Keratinocyte (primary cell): ENCODE results near the gene MTHFR. TPM values are rescaled to one million over a fixed set of nuclear protein-coding genes. Genes with fewer than 3 reads are reported as not detected.

Source experiments
- DNase-seq: peaks from one replicate; pipeline ENCODE4 v3.0.0-alpha.2; 2011; ENCODE audit warnings: low read depth, missing footprints, low spot score
- FAIRE-seq: peaks from 2 replicates; lab custom pipeline; 2011; peaks lifted over from hg19 to GRCh38; lab: Jason Lieb, UNC
- H2AFZ ChIP-seq: 2 replicates; pipeline ENCODE4 v1.6.0; 2012; ENCODE audit warnings: low read length, control low read depth, inconsistent platforms; ENCODE audit not compliant: control insufficient read depth
- H3K27ac ChIP-seq: 2 replicates; pipeline ENCODE4 v1.5.1; 2011; ENCODE audit warnings: low read length; ENCODE audit not compliant: control insufficient read depth, insufficient read depth
- H3K27me3 ChIP-seq: 3 replicates; pipeline ENCODE4 v1.6.0; 2011; ENCODE audit warnings: low read length; ENCODE audit not compliant: control insufficient read depth, insufficient read depth; ENCODE audit errors: extremely low read depth
- H3K36me3 ChIP-seq, 2 experiments: 2 replicates in 1 of 2; 3 replicates in 1 of 2; pipeline ENCODE4 v1.5.1; 2011; ENCODE audit warnings: low read length in 2 of 2, mild to moderate bottlenecking in 1 of 2; ENCODE audit not compliant: control insufficient read depth in 2 of 2, insufficient read depth in 2 of 2; ENCODE audit errors: extremely low read depth in 1 of 2
- H3K4me1 ChIP-seq: 3 replicates; pipeline ENCODE4 v1.5.1; 2011; ENCODE audit warnings: low read length; ENCODE audit not compliant: control insufficient read depth, insufficient read depth; ENCODE audit errors: extremely low read depth
- H3K4me2 ChIP-seq: 3 replicates; pipeline ENCODE4 v1.6.0; 2011; ENCODE audit warnings: low read depth, low read length; ENCODE audit not compliant: control insufficient read depth, insufficient read depth; ENCODE audit errors: extremely low read depth
- H3K4me3 ChIP-seq, 3 experiments: fragments of 200-600 bp in 1 of 3; sonication (generic) in 1 of 3; 2 replicates in 2 of 3; 3 replicates in 1 of 3; pipeline ENCODE4 v1.5.1; 2011 to 2016; ENCODE audit warnings: low read length in 3 of 3, mild to moderate bottlenecking in 3 of 3, control low read depth in 2 of 3, inconsistent platforms in 1 of 3, low read depth in 1 of 3, mixed read lengths in 1 of 3, mixed run types in 1 of 3, moderate library complexity in 1 of 3; ENCODE audit not compliant: control insufficient read depth in 2 of 3, insufficient read depth in 2 of 3; ENCODE audit errors: extremely low read depth in 1 of 3
- H3K79me2 ChIP-seq: 2 replicates; pipeline ENCODE4 v1.6.0; 2012; ENCODE audit warnings: low read length; ENCODE audit not compliant: control insufficient read depth, insufficient read depth
- H3K9ac ChIP-seq: 3 replicates; pipeline ENCODE4 v1.6.0; 2011; ENCODE audit warnings: low read length; ENCODE audit not compliant: control insufficient read depth, insufficient read depth; ENCODE audit errors: extremely low read depth
- H3K9me1 ChIP-seq: 3 replicates; pipeline ENCODE4 v1.6.0; 2011; ENCODE audit warnings: low read length; ENCODE audit not compliant: control insufficient read depth, insufficient read depth; ENCODE audit errors: extremely low read depth
- H3K9me3 ChIP-seq: 2 replicates; pipeline ENCODE4 v1.5.1; 2012; ENCODE audit warnings: low read depth, low read length; ENCODE audit not compliant: control insufficient read depth
- H4K20me1 ChIP-seq: 3 replicates; pipeline ENCODE4 v1.6.0; 2011; ENCODE audit warnings: low read length; ENCODE audit not compliant: control insufficient read depth, insufficient read depth; ENCODE audit errors: extremely low read depth
- EZH2 ChIP-seq: IDR thresholded peaks from one replicate; pipeline ENCODE4 v1.6.1; 2012; ENCODE audit warnings: inconsistent platforms, mild to moderate bottlenecking, low read length, moderate library complexity
- dilution Hi-C: fragments of 300-500 bp; cut with MboI; formaldehyde crosslinking; loops from one replicate; pipeline ENCODE4 v1.7.0; 2020; ENCODE audit warnings: low sequenced_read_pairs; ENCODE audit not compliant: extremely low pct_ligation_motif_present
- polyA plus RNA-seq, 5 experiments: library from polyadenylated mRNA; depleted of rRNA in 3 of 5; stranded (reverse) in 3 of 5; stranded (forward) in 1 of 5; unstranded in 1 of 5; fragments of >200 nt; gene quantifications; 1 replicate in 1 of 5; 2 replicates in 3 of 5; 3 replicates in 1 of 5; pipeline versions ENCODE4 v1.2.1 to v1.2.3, GENCODE V29; 2011 to 2012; ENCODE audit warnings: missing spikeins in 2 of 5, low read depth in 1 of 5, low replicate concordance in 1 of 5
- TF ChIP-seq, protein P1 (sequence below), 3 experiments: IDR thresholded peaks in 1 of 3; conservative IDR thresholded peaks in 1 of 3; optimal IDR thresholded peaks in 1 of 3; 2 replicates in 2 of 3; 3 replicates in 1 of 3; pipeline versions ENCODE3 to v1.5.1; 2011; ENCODE audit warnings: low read length in 3 of 3, mild to moderate bottlenecking in 3 of 3, moderate library complexity in 2 of 3, control low read depth in 1 of 3, inconsistent platforms in 1 of 3; ENCODE audit not compliant: insufficient read depth in 2 of 3; ENCODE audit errors: extremely low read depth in 1 of 3

Gene MTHFR
- polyA plus RNA-seq, 1 donor (not counting 4 experiments of a cell fraction or from before 2014, with no cell fraction given): 5.2 TPM

DNA sequence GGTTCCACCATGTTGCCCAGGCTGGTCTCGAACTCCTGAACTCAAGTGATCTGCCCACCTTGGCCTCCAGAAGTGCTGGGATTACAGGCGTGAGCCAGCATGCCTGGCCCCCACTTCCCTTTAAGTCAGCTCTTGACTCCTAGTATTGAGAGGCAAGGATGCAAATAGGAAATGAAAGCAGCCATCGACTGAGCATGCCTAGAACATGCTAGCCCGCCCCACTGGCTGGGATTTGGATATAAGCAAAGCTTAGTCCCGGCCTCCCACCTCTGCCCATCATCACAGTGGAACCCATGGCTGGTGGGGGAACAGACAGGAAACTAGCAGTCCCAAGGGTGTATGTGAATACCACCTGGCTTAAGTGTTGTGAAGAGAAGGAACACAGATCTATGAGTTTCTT lies 33.3 kb downstream of the MTHFR start:
- Histone ChIP-seq H4K20me1 (no peaks in the 10 kb centered on the region), H3K79me2 (no peaks in the 10 kb centered on the region), H3K27me3 (peaks cover 4% of the 10 kb centered on the region), H3K27ac (no peak overlapping the region), H3K4me1 (no peaks in the 10 kb centered on the region), H3K36me3 (no peaks in the 10 kb centered on the region), H3K9ac (no peak overlapping the region), H3K9me3 (no peaks in the 10 kb centered on the region), H3K9me1 (no peaks in the 10 kb centered on the region), H2AFZ (no peak overlapping the region), H3K4me2 (no peak overlapping the region), H3K4me3 (no peak overlapping the region)
- DNase-seq (no peak), FAIRE-seq (no peak)
- dilution Hi-C loops: no loop called here
- no peak for TF ChIP-seq EZH2
- TF ChIP-seq, protein P1, sequence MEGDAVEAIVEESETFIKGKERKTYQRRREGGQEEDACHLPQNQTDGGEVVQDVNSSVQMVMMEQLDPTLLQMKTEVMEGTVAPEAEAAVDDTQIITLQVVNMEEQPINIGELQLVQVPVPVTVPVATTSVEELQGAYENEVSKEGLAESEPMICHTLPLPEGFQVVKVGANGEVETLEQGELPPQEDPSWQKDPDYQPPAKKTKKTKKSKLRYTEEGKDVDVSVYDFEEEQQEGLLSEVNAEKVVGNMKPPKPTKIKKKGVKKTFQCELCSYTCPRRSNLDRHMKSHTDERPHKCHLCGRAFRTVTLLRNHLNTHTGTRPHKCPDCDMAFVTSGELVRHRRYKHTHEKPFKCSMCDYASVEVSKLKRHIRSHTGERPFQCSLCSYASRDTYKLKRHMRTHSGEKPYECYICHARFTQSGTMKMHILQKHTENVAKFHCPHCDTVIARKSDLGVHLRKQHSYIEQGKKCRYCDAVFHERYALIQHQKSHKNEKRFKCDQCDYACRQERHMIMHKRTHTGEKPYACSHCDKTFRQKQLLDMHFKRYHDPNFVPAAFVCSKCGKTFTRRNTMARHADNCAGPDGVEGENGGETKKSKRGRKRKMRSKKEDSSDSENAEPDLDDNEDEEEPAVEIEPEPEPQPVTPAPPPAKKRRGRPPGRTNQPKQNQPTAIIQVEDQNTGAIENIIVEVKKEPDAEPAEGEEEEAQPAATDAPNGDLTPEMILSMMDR (optimal IDR thresholded peaks at IDR 0.05 in 1 of 3, IDR thresholded peaks at IDR 0.05 in 1 of 3, conservative IDR thresholded peaks at IDR 0.05 in 1 of 3; ENCODE audit: extremely low read depth in 1 of 3, insufficient read depth in 2 of 3, low read length in 3 of 3): no peak

- Histone ChIP-seq H3K4me3 (no peak overlapping the region), H3K27ac (no peak overlapping the region), H3K36me3 (no peaks in the 10 kb centered on the region), H3K27me3 (peaks cover 4% of the 10 kb centered on the region), H3K4me2 (no peak overlapping the region), H3K4me1 (no peaks in the 10 kb centered on the region), H2AFZ (no peak overlapping the region), H3K9ac (no peak overlapping the region), H4K20me1 (no peaks in the 10 kb centered on the region), H3K9me1 (no peaks in the 10 kb centered on the region), H3K79me2 (no peaks in the 10 kb centered on the region), H3K9me3 (no peaks in the 10 kb centered on the region)
- no peak for DNase-seq
- no peak for FAIRE-seq
- TF ChIP-seq EZH2: no peak
- TF ChIP-seq, protein P1 (optimal IDR thresholded peaks at IDR 0.05 in 1 of 3, IDR thresholded peaks at IDR 0.05 in 1 of 3, conservative IDR thresholded peaks at IDR 0.05 in 1 of 3; ENCODE audit: extremely low read depth in 1 of 3, insufficient read depth in 2 of 3, low read length in 3 of 3): no peak
- dilution Hi-C loops: no loop called here
Observed at GRCh38 chr1:11771481-11772043, 34.2 kb downstream of the MTHFR start.
